Measurements from ENCODE around the gene TNFRSF1B. TPM values are rescaled to one million over a fixed set of nuclear protein-coding genes. Genes with fewer than 3 reads are reported as not detected.

TNFRSF1B gene
- total and polyA plus RNA-seq, 2 donors (not counting 1 experiment from before 2014, with no cell fraction given) = 24.8 to 27.5 TPM

GRCh38 chr1:12246584-12246983, 79.8 kb downstream of the TNFRSF1B start:
- Histone ChIP-seq H3K4me3 (replicated peaks in 1 of 4; ENCODE audit: control extremely low read depth in 1 of 4, insufficient read depth in 1 of 4, low read depth in 3 of 4, low read length in 4 of 4) (no peak overlapping the region), H3K9me3 (ENCODE audit: control insufficient read depth, insufficient read depth, low read depth, low read length) (no peaks in the 10 kb centered on the region), H2AFZ (ENCODE audit: low read length) (no peak overlapping the region), H3K79me2 (ENCODE audit: control insufficient read depth, insufficient read depth, low read length) (no peaks in the 10 kb centered on the region), H3K4me1 (ENCODE audit: control insufficient read depth, extremely low read depth, insufficient read depth, low read length) (no peaks in the 10 kb centered on the region), H3K9ac (ENCODE audit: insufficient read depth, low read length) (no peak overlapping the region), H3K36me3 (ENCODE audit: control insufficient read depth, insufficient read depth, low read length) (peaks cover 13% of the 10 kb centered on the region), H3K4me2 (ENCODE audit: extremely low read depth, insufficient read depth, low read length) (no peak overlapping the region), H3K27me3 (ENCODE audit: control insufficient read depth, insufficient read depth, low read length) (no peaks in the 10 kb centered on the region), H3K27ac (ENCODE audit: insufficient read depth, low read length) (no peak overlapping the region), H4K20me1 (ENCODE audit: control insufficient read depth, extremely low read depth, insufficient read depth, low read length) (no peaks in the 10 kb centered on the region)
- TF ChIP-seq, protein P1, sequence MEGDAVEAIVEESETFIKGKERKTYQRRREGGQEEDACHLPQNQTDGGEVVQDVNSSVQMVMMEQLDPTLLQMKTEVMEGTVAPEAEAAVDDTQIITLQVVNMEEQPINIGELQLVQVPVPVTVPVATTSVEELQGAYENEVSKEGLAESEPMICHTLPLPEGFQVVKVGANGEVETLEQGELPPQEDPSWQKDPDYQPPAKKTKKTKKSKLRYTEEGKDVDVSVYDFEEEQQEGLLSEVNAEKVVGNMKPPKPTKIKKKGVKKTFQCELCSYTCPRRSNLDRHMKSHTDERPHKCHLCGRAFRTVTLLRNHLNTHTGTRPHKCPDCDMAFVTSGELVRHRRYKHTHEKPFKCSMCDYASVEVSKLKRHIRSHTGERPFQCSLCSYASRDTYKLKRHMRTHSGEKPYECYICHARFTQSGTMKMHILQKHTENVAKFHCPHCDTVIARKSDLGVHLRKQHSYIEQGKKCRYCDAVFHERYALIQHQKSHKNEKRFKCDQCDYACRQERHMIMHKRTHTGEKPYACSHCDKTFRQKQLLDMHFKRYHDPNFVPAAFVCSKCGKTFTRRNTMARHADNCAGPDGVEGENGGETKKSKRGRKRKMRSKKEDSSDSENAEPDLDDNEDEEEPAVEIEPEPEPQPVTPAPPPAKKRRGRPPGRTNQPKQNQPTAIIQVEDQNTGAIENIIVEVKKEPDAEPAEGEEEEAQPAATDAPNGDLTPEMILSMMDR (conservative IDR thresholded peaks at IDR 0.05 in 1 of 2, IDR thresholded peaks at IDR 0.05 in 1 of 2; ENCODE audit: low read depth in 1 of 2, low read length in 2 of 2) = no peak
- TF ChIP-seq EZH2 (IDR thresholded peaks at IDR 0.05; ENCODE audit: low read length, missing control alignments) = no peak
- no peak for DNase-seq (ENCODE audit: low read depth in 2 of 2)

GRCh38 chr1:12249181-12249580, 82.4 kb downstream of the TNFRSF1B start:
- no peaks in the 10 kb centered on the region for H3K9me3 ChIP-seq (ENCODE audit: control insufficient read depth, insufficient read depth, low read depth, low read length)

GRCh38 chr1:12249748-12250147, 83.0 kb downstream of the TNFRSF1B start:
- H3K4me3 ChIP-seq (replicated peaks in 1 of 4; ENCODE audit: control extremely low read depth in 1 of 4, insufficient read depth in 1 of 4, low read depth in 3 of 4, low read length in 4 of 4) = no peak overlapping the region
- no peaks in the 10 kb centered on the region for H3K4me1 ChIP-seq (ENCODE audit: control insufficient read depth, extremely low read depth, insufficient read depth, low read length)
- no peak overlapping the region for H3K27ac ChIP-seq (ENCODE audit: insufficient read depth, low read length)
- DNase-seq (ENCODE audit: low read depth in 2 of 2) = no peak
- no peaks in the 10 kb centered on the region for H3K27me3 ChIP-seq (ENCODE audit: control insufficient read depth, insufficient read depth, low read length)
- H3K9ac ChIP-seq (ENCODE audit: insufficient read depth, low read length) = no peak overlapping the region
- H3K9me3 ChIP-seq (ENCODE audit: control insufficient read depth, insufficient read depth, low read depth, low read length) = no peaks in the 10 kb centered on the region
- H3K36me3 ChIP-seq (ENCODE audit: control insufficient read depth, insufficient read depth, low read length) = peaks cover 5% of the 10 kb centered on the region
- no peak overlapping the region for H2AFZ ChIP-seq (ENCODE audit: low read length)
- no peaks in the 10 kb centered on the region for H4K20me1 ChIP-seq (ENCODE audit: control insufficient read depth, extremely low read depth, insufficient read depth, low read length)
- no peak overlapping the region for H3K4me2 ChIP-seq (ENCODE audit: extremely low read depth, insufficient read depth, low read length)
- no peak for TF ChIP-seq EZH2 (IDR thresholded peaks at IDR 0.05; ENCODE audit: low read length, missing control alignments)
- TF ChIP-seq, protein P1 (conservative IDR thresholded peaks at IDR 0.05 in 1 of 2, IDR thresholded peaks at IDR 0.05 in 1 of 2; ENCODE audit: low read depth in 1 of 2, low read length in 2 of 2) = no peak
- H3K79me2 ChIP-seq (ENCODE audit: control insufficient read depth, insufficient read depth, low read length) = no peaks in the 10 kb centered on the region

More at GRCh38 chr1:12249181-12249580, 82.4 kb downstream of the TNFRSF1B start:
- no peaks in the 10 kb centered on the region for H4K20me1 ChIP-seq (ENCODE audit: control insufficient read depth, extremely low read depth, insufficient read depth, low read length)
- H3K9ac ChIP-seq (ENCODE audit: insufficient read depth, low read length) = no peak overlapping the region
- TF ChIP-seq EZH2 (IDR thresholded peaks at IDR 0.05; ENCODE audit: low read length, missing control alignments) = no peak
- TF ChIP-seq, protein P1 (conservative IDR thresholded peaks at IDR 0.05 in 1 of 2, IDR thresholded peaks at IDR 0.05 in 1 of 2; ENCODE audit: low read depth in 1 of 2, low read length in 2 of 2) = no peak
- no peak overlapping the region for H3K4me3 ChIP-seq (replicated peaks in 1 of 4; ENCODE audit: control extremely low read depth in 1 of 4, insufficient read depth in 1 of 4, low read depth in 3 of 4, low read length in 4 of 4)
- no peaks in the 10 kb centered on the region for H3K4me1 ChIP-seq (ENCODE audit: control insufficient read depth, extremely low read depth, insufficient read depth, low read length)
- H3K27me3 ChIP-seq (ENCODE audit: control insufficient read depth, insufficient read depth, low read length) = no peaks in the 10 kb centered on the region
- DNase-seq (ENCODE audit: low read depth in 2 of 2) = peak in 1 of 2 donors; percentile 51
- no peak overlapping the region for H3K4me2 ChIP-seq (ENCODE audit: extremely low read depth, insufficient read depth, low read length)
- H3K36me3 ChIP-seq (ENCODE audit: control insufficient read depth, insufficient read depth, low read length) = peaks cover 10% of the 10 kb centered on the region
- H3K79me2 ChIP-seq (ENCODE audit: control insufficient read depth, insufficient read depth, low read length) = no peaks in the 10 kb centered on the region
- no peak overlapping the region for H3K27ac ChIP-seq (ENCODE audit: insufficient read depth, low read length)
- H2AFZ ChIP-seq (ENCODE audit: low read length) = no peak overlapping the region

Data from fibroblast of lung (primary cell).